Body of pancreas (tissue), 4 donors: ENCODE data around the gene BCL7C.
"Not testable (repeated sequence)": the region's sequence is repeated elsewhere in the genome, so short reads cannot be mapped to it uniquely, and the experiment has no call there.

Experiments
- CTCF ChIP-seq, 7 experiments: fragments of 450-650 bp in 4 of 7; fragments of 200-600 bp in 3 of 7; sonication (generic) in 3 of 7; IDR thresholded peaks; one replicate each; pipeline ENCODE4 v1.5.1; 2016 to 2019; ENCODE audit warnings: antibody characterized with exemption in 7 of 7
- POLR2A ChIP-seq, 3 donors: fragments of 450-650 bp; IDR thresholded peaks; one replicate each; pipeline ENCODE4 v1.6.1; 2016; ENCODE audit warnings: antibody characterized with exemption in 3 of 3, mild to moderate bottlenecking in 2 of 3

DNA sequence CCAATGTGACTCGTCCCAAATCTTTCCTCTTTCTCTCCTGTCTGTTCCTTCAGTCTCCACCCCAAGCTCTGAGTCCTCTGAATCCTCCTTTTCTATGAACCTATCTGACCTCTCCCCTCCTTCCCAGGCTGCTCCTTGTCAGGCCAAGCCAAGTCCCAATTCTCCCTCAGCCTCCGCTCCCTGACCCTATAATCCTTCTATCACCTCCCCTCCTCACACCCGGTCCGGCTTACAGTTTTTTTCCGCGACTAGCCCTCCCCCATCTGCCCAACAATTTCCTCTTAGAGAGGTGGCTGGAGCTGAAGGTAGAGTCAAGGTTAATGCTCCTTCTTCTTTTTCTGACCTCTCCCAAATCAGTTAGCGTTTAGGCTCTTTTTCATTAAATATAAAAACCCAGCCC lies 33.1 kb downstream of the BCL7C start:
- not testable (repeated sequence) for TF ChIP-seq POLR2A, CTCF (IDR thresholded peaks at IDR 0.05)
